Measurements from ENCODE around the gene BCL2L15. TPM values are rescaled to one million over a fixed set of nuclear protein-coding genes. Genes with fewer than 3 reads are reported as not detected.

BCL2L15 gene
- total RNA-seq, 1 experiment from 2014 or later: 0.17 TPM

DNA sequence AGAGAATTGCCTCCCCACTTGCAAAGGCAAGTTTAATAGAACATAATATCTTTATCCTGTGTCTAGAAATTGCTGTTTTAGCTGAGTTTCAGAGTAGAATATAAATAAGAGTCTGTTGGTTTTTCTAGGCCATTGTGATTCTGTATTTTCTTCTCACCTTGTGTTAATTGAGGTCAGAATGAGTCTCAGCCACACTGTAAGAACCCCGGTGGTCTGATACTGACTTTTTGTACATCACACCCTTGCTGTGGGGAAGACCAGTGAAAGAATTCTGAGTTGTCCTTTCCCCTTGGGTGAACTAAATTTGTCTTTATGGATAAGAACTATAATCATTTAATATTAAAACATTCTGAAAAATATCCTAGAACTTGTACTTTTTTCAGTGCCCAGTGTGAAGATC is 48.6 kb upstream of the BCL2L15 start:
- Mint-ChIP-seq H3K36me3 (peaks cover 8% of the 10 kb centered on the region), H3K9me3 (peaks cover 3% of the 10 kb centered on the region; the same call in 1 of the 2 replicates), H3K27ac (no peak overlapping the region), H3K4me1 (peaks cover 42% of the 10 kb centered on the region), H3K27me3 (ENCODE audit: low read depth) (no peaks in the 10 kb centered on the region), H3K4me3 (no peak overlapping the region)
- CTCF ChIA-PET: interaction anchor here (1.6 kb wide), 1 partner anchor 41 kb away, joined by 4 read pairs; no protein-coding TSS in a partner anchor
- TF ChIP-seq, protein P1, sequence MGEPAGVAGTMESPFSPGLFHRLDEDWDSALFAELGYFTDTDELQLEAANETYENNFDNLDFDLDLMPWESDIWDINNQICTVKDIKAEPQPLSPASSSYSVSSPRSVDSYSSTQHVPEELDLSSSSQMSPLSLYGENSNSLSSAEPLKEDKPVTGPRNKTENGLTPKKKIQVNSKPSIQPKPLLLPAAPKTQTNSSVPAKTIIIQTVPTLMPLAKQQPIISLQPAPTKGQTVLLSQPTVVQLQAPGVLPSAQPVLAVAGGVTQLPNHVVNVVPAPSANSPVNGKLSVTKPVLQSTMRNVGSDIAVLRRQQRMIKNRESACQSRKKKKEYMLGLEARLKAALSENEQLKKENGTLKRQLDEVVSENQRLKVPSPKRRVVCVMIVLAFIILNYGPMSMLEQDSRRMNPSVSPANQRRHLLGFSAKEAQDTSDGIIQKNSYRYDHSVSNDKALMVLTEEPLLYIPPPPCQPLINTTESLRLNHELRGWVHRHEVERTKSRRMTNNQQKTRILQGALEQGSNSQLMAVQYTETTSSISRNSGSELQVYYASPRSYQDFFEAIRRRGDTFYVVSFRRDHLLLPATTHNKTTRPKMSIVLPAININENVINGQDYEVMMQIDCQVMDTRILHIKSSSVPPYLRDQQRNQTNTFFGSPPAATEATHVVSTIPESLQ (CRISPR knock-in tag; IDR thresholded peaks at IDR 0.05): no peak
- TF ChIP-seq TEAD4 (CRISPR knock-in tag; IDR thresholded peaks at IDR 0.05): no peak
- no peak for TF ChIP-seq ZNF671 (CRISPR knock-in tag; IDR thresholded peaks at IDR 0.05)
- no peak for TF ChIP-seq NFYB (CRISPR knock-in tag; conservative IDR thresholded peaks at IDR 0.05; ENCODE audit: low read depth)
- TF ChIP-seq, protein P2, sequence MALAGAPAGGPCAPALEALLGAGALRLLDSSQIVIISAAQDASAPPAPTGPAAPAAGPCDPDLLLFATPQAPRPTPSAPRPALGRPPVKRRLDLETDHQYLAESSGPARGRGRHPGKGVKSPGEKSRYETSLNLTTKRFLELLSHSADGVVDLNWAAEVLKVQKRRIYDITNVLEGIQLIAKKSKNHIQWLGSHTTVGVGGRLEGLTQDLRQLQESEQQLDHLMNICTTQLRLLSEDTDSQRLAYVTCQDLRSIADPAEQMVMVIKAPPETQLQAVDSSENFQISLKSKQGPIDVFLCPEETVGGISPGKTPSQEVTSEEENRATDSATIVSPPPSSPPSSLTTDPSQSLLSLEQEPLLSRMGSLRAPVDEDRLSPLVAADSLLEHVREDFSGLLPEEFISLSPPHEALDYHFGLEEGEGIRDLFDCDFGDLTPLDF (CRISPR knock-in tag; IDR thresholded peaks at IDR 0.05): no peak
- TF ChIP-seq NR2C2 (CRISPR knock-in tag; IDR thresholded peaks at IDR 0.05): no peak
- ATAC-seq (no peak), DNase-seq (ENCODE audit: low spot score) (no peak)
- POLR2A ChIA-PET: no interaction called here

DNA sequence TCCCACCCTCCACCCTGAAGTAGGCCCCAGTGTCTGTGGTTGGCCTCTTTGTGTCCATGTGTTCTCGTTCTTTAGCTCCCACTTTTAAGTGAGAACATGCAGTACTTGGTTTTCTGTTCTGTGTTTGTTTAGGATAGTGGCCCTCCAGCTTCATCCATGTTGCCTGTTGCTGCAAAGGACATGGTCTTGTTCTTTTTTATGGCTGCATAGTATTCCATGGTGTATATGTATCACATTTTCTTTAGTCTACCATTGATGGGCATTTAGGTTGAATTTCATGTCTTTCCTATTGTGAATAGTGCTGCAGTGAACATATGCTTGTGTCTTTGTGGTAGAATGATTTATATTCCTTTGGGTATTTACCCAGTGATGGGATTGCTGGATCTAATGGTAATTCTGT is 47.8 kb upstream of the BCL2L15 start:
- H3K27me3 Mint-ChIP-seq (ENCODE audit: low read depth): no peaks in the 10 kb centered on the region
- H3K27ac Mint-ChIP-seq: no peak overlapping the region
- H3K4me1 Mint-ChIP-seq: peaks cover 50% of the 10 kb centered on the region
- POLR2A ChIA-PET: interaction anchor here (0.6 kb wide), 1 partner anchor 418 kb away, joined by 3 read pairs; no protein-coding TSS in a partner anchor
- peaks cover 3% of the 10 kb centered on the region; the same call in 1 of the 2 replicates for H3K9me3 Mint-ChIP-seq
- TF ChIP-seq, protein P3, sequence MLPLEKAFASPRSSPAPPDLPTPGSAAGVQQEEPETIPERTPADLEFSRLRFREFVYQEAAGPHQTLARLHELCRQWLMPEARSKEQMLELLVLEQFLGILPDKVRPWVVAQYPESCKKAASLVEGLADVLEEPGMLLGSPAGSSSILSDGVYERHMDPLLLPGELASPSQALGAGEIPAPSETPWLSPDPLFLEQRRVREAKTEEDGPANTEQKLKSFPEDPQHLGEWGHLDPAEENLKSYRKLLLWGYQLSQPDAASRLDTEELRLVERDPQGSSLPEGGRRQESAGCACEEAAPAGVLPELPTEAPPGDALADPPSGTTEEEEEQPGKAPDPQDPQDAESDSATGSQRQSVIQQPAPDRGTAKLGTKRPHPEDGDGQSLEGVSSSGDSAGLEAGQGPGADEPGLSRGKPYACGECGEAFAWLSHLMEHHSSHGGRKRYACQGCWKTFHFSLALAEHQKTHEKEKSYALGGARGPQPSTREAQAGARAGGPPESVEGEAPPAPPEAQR (CRISPR knock-in tag; IDR thresholded peaks at IDR 0.05): no peak
- TF ChIP-seq GTF2I (CRISPR knock-in tag; conservative IDR thresholded peaks at IDR 0.05): 0 out of 2 replicates have a peak, but pooled peaks have one; percentile 19
- no peak overlapping the region for H3K4me3 Mint-ChIP-seq
- ATAC-seq (no peak), DNase-seq (ENCODE audit: low spot score) (no peak)
- H3K36me3 Mint-ChIP-seq: 0 out of 2 replicates have a peak, but pooled peaks cover under 1% of the 10 kb centered on the region
- CTCF ChIA-PET: interaction anchor here (1.0 kb wide), 1 partner anchor 41 kb away, joined by 4 read pairs; no protein-coding TSS in a partner anchor

DNA sequence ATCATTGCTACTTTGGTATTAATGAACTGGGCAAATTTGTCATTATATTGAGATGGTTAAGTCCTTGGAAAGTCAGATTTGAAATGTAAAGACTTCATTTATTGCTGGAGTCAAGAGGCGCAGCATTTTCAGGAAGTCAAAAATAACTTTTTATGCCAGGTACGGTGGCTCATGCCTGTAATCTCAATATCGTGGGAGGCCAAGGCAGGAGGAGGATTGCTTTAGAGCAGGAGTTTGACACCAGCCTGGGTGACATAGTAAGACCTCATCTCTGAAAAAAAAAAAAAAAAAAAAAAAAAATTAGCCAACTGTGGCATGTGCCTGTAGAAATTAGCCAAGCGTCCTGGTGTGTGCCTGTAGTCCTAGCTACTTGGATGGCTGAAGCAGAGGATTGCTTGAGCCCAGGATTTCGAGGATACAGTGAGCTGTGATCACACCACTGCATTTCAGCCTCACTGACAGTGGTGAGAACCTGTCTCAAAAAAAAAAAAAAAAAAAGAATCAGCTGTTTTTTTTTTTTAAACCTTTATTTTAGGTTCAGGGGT is 47.2 kb upstream of the BCL2L15 start:
- Mint-ChIP-seq H3K4me1 (peaks cover 50% of the 10 kb centered on the region), H3K27ac (no peak overlapping the region), H3K4me3 (no peak overlapping the region), H3K27me3 (ENCODE audit: low read depth) (no peaks in the 10 kb centered on the region), H3K36me3 (no peaks in the 10 kb centered on the region), H3K9me3 (peaks cover 3% of the 10 kb centered on the region; the same call in 1 of the 2 replicates)
- ChIA-PET POLR2A (interaction anchor here (0.6 kb wide), 1 partner anchor 419 kb away, joined by 3 read pairs; no protein-coding TSS in a partner anchor), CTCF (interaction anchor here (1.0 kb wide), 1 partner anchor 42 kb away, joined by 4 read pairs; no protein-coding TSS in a partner anchor)
- DNase-seq (ENCODE audit: low spot score) (no peak), ATAC-seq (no peak)
- TF ChIP-seq, protein P4, sequence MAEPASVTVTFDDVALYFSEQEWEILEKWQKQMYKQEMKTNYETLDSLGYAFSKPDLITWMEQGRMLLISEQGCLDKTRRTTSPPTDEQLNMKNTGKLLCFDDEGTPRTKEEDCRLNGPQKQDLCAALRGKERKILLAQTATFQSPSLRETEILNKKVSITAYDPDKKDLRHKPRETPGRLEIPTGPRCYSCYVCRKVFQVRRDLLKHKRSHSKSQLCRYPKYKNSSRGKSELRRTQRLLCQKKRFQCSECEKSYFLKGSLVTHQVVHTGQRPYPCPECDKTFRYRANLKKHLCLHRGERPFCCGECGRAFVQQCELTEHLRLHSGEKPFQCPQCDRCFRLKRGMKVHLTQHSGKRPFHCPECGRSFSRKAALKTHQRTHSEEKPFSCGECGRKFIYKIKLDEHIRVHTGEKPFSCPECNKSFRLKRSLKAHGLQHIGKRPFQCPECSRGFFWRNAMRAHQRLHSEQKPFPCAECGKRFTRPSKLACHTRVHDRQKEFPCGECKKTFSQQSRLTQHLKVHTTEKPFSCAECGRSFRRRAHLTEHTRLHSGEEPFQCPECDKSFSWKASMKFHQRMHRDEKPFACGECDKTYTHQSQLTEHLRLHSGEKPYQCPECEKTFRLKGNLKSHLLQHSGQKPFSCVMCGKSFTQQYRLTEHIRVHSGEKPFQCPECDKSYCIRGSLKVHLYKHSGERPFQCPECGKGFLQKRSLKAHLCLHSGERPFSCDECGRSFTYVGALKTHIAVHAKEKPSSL (CRISPR knock-in tag; conservative IDR thresholded peaks at IDR 0.05): no peak
- no peak for TF ChIP-seq SP1 (CRISPR knock-in tag; conservative IDR thresholded peaks at IDR 0.05)
- TF ChIP-seq NR2C2 (CRISPR knock-in tag; IDR thresholded peaks at IDR 0.05): no peak
- no peak for TF ChIP-seq SMAD3 (CRISPR knock-in tag; IDR thresholded peaks at IDR 0.05; ENCODE audit: borderline replicate concordance)
- TF ChIP-seq, protein P5, sequence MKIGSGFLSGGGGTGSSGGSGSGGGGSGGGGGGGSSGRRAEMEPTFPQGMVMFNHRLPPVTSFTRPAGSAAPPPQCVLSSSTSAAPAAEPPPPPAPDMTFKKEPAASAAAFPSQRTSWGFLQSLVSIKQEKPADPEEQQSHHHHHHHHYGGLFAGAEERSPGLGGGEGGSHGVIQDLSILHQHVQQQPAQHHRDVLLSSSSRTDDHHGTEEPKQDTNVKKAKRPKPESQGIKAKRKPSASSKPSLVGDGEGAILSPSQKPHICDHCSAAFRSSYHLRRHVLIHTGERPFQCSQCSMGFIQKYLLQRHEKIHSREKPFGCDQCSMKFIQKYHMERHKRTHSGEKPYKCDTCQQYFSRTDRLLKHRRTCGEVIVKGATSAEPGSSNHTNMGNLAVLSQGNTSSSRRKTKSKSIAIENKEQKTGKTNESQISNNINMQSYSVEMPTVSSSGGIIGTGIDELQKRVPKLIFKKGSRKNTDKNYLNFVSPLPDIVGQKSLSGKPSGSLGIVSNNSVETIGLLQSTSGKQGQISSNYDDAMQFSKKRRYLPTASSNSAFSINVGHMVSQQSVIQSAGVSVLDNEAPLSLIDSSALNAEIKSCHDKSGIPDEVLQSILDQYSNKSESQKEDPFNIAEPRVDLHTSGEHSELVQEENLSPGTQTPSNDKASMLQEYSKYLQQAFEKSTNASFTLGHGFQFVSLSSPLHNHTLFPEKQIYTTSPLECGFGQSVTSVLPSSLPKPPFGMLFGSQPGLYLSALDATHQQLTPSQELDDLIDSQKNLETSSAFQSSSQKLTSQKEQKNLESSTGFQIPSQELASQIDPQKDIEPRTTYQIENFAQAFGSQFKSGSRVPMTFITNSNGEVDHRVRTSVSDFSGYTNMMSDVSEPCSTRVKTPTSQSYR (CRISPR knock-in tag; IDR thresholded peaks at IDR 0.05): no peak
- no peak for TF ChIP-seq GABPB1 (CRISPR knock-in tag; IDR thresholded peaks at IDR 0.05)
- no peak for TF ChIP-seq MYBL2 (CRISPR knock-in tag; IDR thresholded peaks at IDR 0.05)
- TF ChIP-seq, protein P6, sequence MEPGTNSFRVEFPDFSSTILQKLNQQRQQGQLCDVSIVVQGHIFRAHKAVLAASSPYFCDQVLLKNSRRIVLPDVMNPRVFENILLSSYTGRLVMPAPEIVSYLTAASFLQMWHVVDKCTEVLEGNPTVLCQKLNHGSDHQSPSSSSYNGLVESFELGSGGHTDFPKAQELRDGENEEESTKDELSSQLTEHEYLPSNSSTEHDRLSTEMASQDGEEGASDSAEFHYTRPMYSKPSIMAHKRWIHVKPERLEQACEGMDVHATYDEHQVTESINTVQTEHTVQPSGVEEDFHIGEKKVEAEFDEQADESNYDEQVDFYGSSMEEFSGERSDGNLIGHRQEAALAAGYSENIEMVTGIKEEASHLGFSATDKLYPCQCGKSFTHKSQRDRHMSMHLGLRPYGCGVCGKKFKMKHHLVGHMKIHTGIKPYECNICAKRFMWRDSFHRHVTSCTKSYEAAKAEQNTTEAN (CRISPR knock-in tag; IDR thresholded peaks at IDR 0.05): no peak
- no peak for TF ChIP-seq NFE2L1 (CRISPR knock-in tag; IDR thresholded peaks at IDR 0.05)
- TF ChIP-seq EMX1 (CRISPR knock-in tag; IDR thresholded peaks at IDR 0.05): no peak
- TF ChIP-seq ZBTB21 (CRISPR knock-in tag; IDR thresholded peaks at IDR 0.05; ENCODE audit: borderline replicate concordance): no peak
- TF ChIP-seq NR1H2 (CRISPR knock-in tag; IDR thresholded peaks at IDR 0.05): no peak
- TF ChIP-seq, protein P7, sequence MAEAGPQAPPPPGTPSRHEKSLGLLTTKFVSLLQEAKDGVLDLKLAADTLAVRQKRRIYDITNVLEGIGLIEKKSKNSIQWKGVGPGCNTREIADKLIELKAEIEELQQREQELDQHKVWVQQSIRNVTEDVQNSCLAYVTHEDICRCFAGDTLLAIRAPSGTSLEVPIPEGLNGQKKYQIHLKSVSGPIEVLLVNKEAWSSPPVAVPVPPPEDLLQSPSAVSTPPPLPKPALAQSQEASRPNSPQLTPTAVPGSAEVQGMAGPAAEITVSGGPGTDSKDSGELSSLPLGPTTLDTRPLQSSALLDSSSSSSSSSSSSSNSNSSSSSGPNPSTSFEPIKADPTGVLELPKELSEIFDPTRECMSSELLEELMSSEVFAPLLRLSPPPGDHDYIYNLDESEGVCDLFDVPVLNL (CRISPR knock-in tag; IDR thresholded peaks at IDR 0.05; ENCODE audit: borderline replicate concordance, low read depth): no peak

Measured in WTC11 (cell line).